GM21526 (cell line): ENCODE measurements around the gene BPGM.
A peak's percentile ranks its signal among the peaks of the same experiment; 100 is the strongest.

Experiments
- ATAC-seq: cut with Tn5 transposase; IDR thresholded peaks from one replicate; pipeline ENCODE4 v1.9.1; 2021; ENCODE audit warnings: moderate library complexity; ENCODE audit not compliant: unreplicated experiment, low FRiP score

The BPGM gene

GRCh38 chr7:134714470-134715205, 68.0 kb downstream of the BPGM start:
- ATAC-seq: no peak

- ATAC-seq: no peak
Measured at GRCh38 chr7:134718211-134718875, 71.7 kb downstream of the BPGM start.

DNA sequence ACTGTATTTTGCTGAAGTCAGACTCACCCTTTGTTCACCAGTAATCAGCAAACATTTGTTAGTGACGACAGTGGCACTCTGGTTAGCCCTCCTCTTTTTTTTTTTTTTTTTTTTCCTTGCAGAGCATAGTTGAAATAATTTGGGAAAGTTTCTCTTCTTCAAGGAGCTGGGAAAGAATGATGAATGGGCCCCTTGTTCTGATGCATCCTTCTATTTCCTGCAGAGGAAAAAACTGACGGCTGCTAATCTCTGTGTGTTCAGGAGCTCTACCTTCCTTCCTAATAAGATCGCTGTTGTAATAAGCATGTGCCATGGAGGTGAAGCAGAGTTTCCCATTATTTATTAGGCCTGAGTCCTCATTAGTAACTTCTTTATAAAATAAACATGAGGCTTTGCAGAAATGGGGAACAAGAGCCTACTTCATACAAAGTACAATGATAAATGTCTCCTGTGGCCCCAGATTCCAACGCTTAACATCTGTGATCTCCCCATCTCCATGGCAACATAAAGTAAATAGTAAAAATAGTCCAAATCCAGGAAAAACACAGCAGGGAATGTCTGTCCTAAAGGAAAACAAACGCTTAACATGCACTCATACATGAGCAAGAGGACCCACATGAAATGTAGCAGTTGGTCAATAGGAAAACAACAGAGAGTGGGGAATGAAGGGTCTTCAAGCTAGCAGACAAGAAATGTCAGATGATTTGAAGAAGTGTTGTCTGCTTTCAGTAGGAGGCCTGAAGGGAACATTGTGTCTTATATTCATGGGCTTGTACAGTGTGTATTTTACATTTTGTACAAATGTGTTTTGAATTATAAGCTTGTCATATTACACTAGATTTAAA, 73.7 kb downstream of the BPGM start:
- ATAC-seq: no peak

DNA sequence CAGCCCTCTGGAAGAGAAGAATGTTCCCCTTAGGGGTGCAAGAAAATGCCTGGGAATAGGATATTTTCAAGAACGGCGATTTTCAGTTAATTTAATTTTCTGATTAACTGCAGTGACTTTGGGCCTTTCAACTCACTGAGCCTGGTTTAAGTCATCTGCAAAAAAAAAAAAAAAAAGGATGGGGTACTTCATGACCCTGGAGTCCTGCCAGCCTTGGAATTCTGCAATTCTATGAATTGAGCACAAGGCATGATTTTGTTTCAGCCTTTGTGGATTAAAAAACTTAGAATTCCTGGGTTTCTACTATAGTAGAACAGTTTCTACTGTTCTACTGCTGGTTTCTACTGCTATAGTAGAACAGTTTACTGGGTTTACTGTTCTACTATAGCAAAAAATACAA, 74.5 kb downstream of the BPGM start:
- no peak for ATAC-seq

DNA sequence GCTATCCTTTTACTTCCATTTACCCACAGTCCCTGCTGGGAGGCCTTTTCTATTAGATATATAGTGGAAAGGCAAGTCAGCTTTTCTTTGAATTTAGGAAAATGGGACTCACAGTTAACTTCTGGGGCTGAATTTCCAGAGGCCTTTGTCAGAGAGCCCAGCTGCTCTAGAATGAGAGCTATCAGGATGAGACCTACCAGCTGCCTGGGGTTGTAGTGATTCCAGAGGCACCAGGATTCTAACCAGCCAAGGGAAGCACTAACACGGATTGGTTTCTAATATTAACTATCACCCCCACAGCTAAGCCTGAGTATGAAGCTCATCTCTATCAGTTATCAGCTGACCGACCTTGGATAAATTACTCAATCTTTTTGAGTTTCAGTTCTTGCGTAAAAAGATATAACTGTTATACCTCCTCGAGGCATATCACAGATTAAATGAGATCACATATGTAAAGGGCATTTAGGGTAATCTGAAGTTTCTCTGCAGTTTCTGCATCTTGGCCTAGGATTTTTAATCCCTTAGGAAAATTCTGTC, 76.2 kb downstream of the BPGM start:
- no peak for ATAC-seq

DNA sequence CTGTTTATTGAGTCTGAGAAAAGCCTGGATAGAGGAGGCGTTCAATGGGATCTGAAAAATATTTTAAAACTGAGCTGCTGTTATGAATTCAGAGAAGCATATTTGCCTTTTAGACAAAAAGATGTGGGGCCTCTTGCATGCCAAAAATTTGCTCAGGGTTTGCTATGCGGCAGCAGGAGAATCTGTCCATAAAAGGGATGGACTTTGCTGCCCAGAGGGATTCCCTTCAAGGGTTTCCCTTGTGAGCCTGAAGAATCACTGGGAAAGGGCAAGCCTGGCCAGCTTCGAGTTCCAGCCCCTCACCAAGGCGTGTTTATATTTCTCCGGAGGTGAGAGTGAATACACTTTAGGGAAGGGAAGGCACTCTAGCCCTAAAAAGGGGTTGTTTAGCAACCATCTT, 77.2 kb downstream of the BPGM start:
- ATAC-seq: no peak

GRCh38 chr7:134724606-134725005, 78.0 kb downstream of the BPGM start:
- ATAC-seq: peak; percentile 68

GRCh38 chr7:134726581-134726980, 79.9 kb downstream of the BPGM start:
- no peak for ATAC-seq

DNA sequence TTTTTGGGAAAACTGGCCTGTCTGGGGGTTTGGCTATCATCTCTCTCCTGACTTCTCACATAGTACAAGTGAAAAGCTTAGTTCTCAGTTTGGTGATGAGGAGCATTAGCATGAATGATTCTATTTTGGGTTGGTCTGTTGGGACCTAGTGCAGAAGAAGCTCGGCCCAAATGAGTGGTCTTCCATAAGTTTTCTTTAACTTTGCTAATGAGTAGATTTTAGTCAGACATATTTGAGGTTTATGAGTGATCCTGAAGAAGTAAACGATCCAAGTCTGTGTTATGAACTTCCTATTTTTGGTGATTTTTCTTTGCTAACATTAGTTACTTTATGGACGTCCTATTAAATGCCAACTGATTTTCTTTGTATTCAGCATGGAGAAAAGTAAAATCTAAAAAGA, 81.1 kb downstream of the BPGM start:
- ATAC-seq: no peak
